ENCODE data around the gene SLC9A8.

DNA sequence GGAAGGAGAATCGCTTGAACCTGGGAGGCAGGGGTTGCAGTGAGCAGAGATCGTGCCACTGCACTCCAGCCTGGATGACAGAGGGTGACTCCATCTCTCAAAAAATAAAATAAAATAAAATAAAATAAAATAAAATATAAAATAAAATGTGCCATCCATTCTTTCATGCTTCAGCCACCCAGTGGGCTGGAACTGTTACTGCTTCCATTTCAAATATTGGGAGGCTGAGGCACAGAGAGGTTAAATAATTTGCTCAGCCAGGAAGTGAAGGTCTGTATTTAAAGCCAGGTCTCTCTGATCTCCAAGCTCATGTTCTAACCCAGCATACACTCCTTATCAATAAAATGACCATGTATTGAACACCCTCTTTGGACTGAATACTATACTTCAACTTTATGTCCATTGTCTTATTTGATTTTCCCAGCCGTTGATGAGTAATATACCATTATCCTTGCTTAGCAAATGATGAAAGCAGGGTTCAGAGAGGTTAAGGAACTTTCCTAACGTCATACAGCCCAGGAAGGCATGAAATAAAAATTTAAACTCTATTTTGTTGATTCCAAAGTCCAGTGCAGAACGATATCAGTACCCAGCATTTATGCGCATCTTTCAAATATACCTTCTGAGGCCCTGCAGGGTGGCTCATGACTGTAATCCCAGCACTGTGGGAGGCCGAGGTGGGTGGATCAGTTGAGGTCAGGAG is 25.8 kb upstream of the SLC9A8 start:
- TF ChIP-seq EZH2 (IDR thresholded peaks at IDR 0.05) (no peak), EZH2phosphoT487 (IDR thresholded peaks at IDR 0.05) (no peak)
- TF ChIP-seq, protein P1, sequence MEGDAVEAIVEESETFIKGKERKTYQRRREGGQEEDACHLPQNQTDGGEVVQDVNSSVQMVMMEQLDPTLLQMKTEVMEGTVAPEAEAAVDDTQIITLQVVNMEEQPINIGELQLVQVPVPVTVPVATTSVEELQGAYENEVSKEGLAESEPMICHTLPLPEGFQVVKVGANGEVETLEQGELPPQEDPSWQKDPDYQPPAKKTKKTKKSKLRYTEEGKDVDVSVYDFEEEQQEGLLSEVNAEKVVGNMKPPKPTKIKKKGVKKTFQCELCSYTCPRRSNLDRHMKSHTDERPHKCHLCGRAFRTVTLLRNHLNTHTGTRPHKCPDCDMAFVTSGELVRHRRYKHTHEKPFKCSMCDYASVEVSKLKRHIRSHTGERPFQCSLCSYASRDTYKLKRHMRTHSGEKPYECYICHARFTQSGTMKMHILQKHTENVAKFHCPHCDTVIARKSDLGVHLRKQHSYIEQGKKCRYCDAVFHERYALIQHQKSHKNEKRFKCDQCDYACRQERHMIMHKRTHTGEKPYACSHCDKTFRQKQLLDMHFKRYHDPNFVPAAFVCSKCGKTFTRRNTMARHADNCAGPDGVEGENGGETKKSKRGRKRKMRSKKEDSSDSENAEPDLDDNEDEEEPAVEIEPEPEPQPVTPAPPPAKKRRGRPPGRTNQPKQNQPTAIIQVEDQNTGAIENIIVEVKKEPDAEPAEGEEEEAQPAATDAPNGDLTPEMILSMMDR (IDR thresholded peaks at IDR 0.05) = peak; percentile 11
